Measurements from ENCODE around the gene P4HB.
A peak's percentile ranks its signal among the peaks of the same experiment; 100 is the strongest.

Gene P4HB

GRCh38 chr17:81866440-81867169, 6.3 kb upstream of the P4HB start (continued):
- TF ChIP-seq ZBTB20 (tag by site-specific recombination; IDR thresholded peaks at IDR 0.05): 0 out of 2 replicates have a peak, but pooled peaks have one; percentile 35
- 0 out of 2 replicates have a peak, but pooled peaks have one; percentile 36 for TF ChIP-seq ZIC2 (tag by site-specific recombination; IDR thresholded peaks at IDR 0.05)
- 0 out of 2 replicates have a peak, but pooled peaks have one; percentile 2 for TF ChIP-seq ZNF341 (tag by site-specific recombination; IDR thresholded peaks at IDR 0.05; ENCODE audit: low read depth)
- no peak for TF ChIP-seq FEZF1 (tag by site-specific recombination; IDR thresholded peaks at IDR 0.05)
- no peak; the same call in 1 of the 2 replicates for TF ChIP-seq ZNF146 (tag by site-specific recombination; IDR thresholded peaks at IDR 0.05)
- TF ChIP-seq ZNF791 (tag by site-specific recombination; IDR thresholded peaks at IDR 0.05): no peak
- TF ChIP-seq ZNF302 (tag by site-specific recombination; IDR thresholded peaks at IDR 0.05; ENCODE audit: low read depth): no peak
- TF ChIP-seq HIC1 (tag by site-specific recombination; IDR thresholded peaks at IDR 0.05): peak; percentile 58
- no peak for TF ChIP-seq ZNF792 (tag by site-specific recombination; IDR thresholded peaks at IDR 0.05)
- no peak for TF ChIP-seq PBX3 (CRISPR knock-in tag; IDR thresholded peaks at IDR 0.05)
- TF ChIP-seq ZNF18 (tag by site-specific recombination; IDR thresholded peaks at IDR 0.05): peak; percentile 70; the same call in 1 of the 2 replicates
- TF ChIP-seq ZNF214 (tag by site-specific recombination; IDR thresholded peaks at IDR 0.05; ENCODE audit: borderline replicate concordance): no peak
- 0 out of 2 replicates have a peak, but pooled peaks have one; percentile 15 for TF ChIP-seq ZNF585B (tag by site-specific recombination; IDR thresholded peaks at IDR 0.05)
- TF ChIP-seq ZBTB7A (tag by site-specific recombination; IDR thresholded peaks at IDR 0.05; ENCODE audit: low read depth): peak; percentile 30; the same call in 1 of the 2 replicates
- no peak for TF ChIP-seq ZNF701 (tag by site-specific recombination; IDR thresholded peaks at IDR 0.05)
- TF ChIP-seq ZXDB (tag by site-specific recombination; IDR thresholded peaks at IDR 0.05): no peak
- TF ChIP-seq ZNF837 (tag by site-specific recombination; IDR thresholded peaks at IDR 0.05): peak; percentile 90; the same call in 1 of the 2 replicates
- no peak for TF ChIP-seq GFI1B (tag by site-specific recombination; IDR thresholded peaks at IDR 0.05)
- peak; percentile 89 for TF ChIP-seq ZFP69B (tag by site-specific recombination; IDR thresholded peaks at IDR 0.05)
- TF ChIP-seq ZNF488 (tag by site-specific recombination; IDR thresholded peaks at IDR 0.05): no peak
- TF ChIP-seq ZNF548 (tag by site-specific recombination; IDR thresholded peaks at IDR 0.05): no peak
- TF ChIP-seq ELK4 (IDR thresholded peaks at IDR 0.05; ENCODE audit: borderline replicate concordance, low read depth, low read length): no peak
- no peak for TF ChIP-seq ZNF223 (tag by site-specific recombination; IDR thresholded peaks at IDR 0.05)
- TF ChIP-seq ZFP3 (tag by site-specific recombination; IDR thresholded peaks at IDR 0.05; ENCODE audit: low read depth): no peak
- TF ChIP-seq ZFP37 (tag by site-specific recombination; IDR thresholded peaks at IDR 0.05): peak; percentile 74; the same call in 1 of the 2 replicates

Measured in HEK293 (cell line).